GM23338 (cell line): ENCODE data around the gene NIPAL4.

Source experiments
- CREB1 ChIP-seq: fragments of 250-450 bp; sonication (Bioruptor Pico); IDR thresholded peaks from 2 replicates; pipeline ENCODE4 v1.5.0; 2020; ENCODE audit warnings: low read depth, mild to moderate bottlenecking, moderate library complexity
- EZH2 ChIP-seq: fragments of 200-600 bp; sonication (generic); IDR thresholded peaks from one replicate; pipeline ENCODE4 v1.8.0; 2017; ENCODE audit warnings: antibody characterized with exemption, mild to moderate bottlenecking, low read depth; ENCODE audit not compliant: unreplicated experiment
- EZH2phosphoT487 ChIP-seq: fragments of 200-600 bp; sonication (generic); IDR thresholded peaks from one replicate; pipeline ENCODE4 v1.8.1; 2018; ENCODE audit warnings: antibody characterized with exemption; ENCODE audit not compliant: unreplicated experiment
- NANOG ChIP-seq: IDR thresholded peaks from 2 replicates; pipeline ENCODE4 v1.6.1; 2016; ENCODE audit warnings: antibody characterized with exemption, borderline replicate concordance
- POLR2AphosphoS5 ChIP-seq: IDR thresholded peaks from 2 replicates; pipeline ENCODE4 v1.6.1; 2016; ENCODE audit warnings: antibody characterized with exemption, low read depth
- REST ChIP-seq: IDR thresholded peaks from one replicate; pipeline ENCODE4 v1.6.1; 2018; ENCODE audit warnings: antibody characterized with exemption; ENCODE audit not compliant: unreplicated experiment
- ZNF331 ChIP-seq: fragments of 250-450 bp; sonication (Bioruptor Pico); IDR thresholded peaks from 2 replicates; pipeline ENCODE4 v1.5.0; 2020; ENCODE audit warnings: low read depth, mild to moderate bottlenecking, moderate library complexity
- ZNF462 ChIP-seq: fragments of 250-450 bp; sonication (Bioruptor Pico); IDR thresholded peaks from 2 replicates; pipeline ENCODE4 v1.5.0; 2020; ENCODE audit warnings: mild to moderate bottlenecking, moderate library complexity
- TF ChIP-seq, protein P1 (sequence below), 2 experiments: fragments of 200-600 bp in 1 of 2; sonication (generic) in 1 of 2; conservative IDR thresholded peaks; 2 replicates each; pipeline versions ENCODE4 v1.5.1 to v1.6.1; 2016 to 2017; ENCODE audit warnings: antibody characterized with exemption in 2 of 2, low read depth in 2 of 2, mild to moderate bottlenecking in 2 of 2, moderate library complexity in 1 of 2

DNA sequence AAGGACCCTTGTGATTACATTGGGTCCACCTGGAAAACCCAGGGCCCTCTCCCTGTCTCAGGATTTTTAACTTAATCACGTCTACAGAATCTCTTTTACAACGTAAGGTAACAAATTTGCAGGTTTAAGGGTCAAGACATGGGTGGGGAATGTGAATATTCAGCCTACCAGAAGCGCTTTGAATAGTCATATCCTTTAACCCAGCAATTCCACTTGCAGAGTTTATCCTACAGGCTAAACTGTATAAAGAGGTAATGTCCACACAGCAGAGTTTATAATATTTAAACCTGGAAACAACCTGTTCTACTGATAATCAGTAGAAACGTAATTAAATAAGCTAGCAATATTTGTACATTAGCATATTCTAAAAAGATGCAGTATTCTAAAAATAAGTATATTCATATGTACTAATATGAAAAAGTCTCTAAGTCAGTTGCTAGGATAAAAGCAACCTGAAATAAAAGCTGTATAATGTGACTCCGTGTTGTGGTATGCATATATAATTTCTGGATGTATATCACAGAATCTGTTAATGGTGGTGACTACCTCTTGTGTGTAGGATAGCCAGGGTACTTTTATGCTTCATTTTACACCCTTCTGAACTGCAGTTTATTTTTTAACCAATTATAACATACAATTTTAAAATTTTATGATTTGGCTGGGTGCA, 14.1 kb upstream of the NIPAL4 start:
- no peak for TF ChIP-seq EZH2phosphoT487
- TF ChIP-seq, protein P1, sequence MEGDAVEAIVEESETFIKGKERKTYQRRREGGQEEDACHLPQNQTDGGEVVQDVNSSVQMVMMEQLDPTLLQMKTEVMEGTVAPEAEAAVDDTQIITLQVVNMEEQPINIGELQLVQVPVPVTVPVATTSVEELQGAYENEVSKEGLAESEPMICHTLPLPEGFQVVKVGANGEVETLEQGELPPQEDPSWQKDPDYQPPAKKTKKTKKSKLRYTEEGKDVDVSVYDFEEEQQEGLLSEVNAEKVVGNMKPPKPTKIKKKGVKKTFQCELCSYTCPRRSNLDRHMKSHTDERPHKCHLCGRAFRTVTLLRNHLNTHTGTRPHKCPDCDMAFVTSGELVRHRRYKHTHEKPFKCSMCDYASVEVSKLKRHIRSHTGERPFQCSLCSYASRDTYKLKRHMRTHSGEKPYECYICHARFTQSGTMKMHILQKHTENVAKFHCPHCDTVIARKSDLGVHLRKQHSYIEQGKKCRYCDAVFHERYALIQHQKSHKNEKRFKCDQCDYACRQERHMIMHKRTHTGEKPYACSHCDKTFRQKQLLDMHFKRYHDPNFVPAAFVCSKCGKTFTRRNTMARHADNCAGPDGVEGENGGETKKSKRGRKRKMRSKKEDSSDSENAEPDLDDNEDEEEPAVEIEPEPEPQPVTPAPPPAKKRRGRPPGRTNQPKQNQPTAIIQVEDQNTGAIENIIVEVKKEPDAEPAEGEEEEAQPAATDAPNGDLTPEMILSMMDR (conservative IDR thresholded peaks at IDR 0.05; ENCODE audit: low read depth in 2 of 2), result no peak
- no peak for TF ChIP-seq CREB1 (CRISPR knock-in tag)
- no peak for TF ChIP-seq POLR2AphosphoS5
- no peak for TF ChIP-seq EZH2
- no peak for TF ChIP-seq REST
- no peak for TF ChIP-seq NANOG
- no peak for TF ChIP-seq ZNF331 (CRISPR knock-in tag)
- TF ChIP-seq ZNF462 (CRISPR knock-in tag), result no peak
